SU-DHL-6 (cell line): ENCODE measurements around the gene CCDC106.
A peak's percentile ranks its signal among the peaks of the same experiment; 100 is the strongest.

Source experiments
- H2AFZ ChIP-seq: fragments of 200-600 bp; sonication (generic); 2 replicates; pipeline ENCODE4 v1.6.1; 2014; ENCODE audit warnings: low read depth, mild to moderate bottlenecking, moderate library complexity, mixed read lengths, antibody characterized with exemption, low read length; ENCODE audit not compliant: severe bottlenecking
- H3F3A ChIP-seq: fragments of 200-600 bp; shearing (Covaris generic); 2 replicates; pipeline ENCODE4 v1.6.0; 2016; ENCODE audit warnings: antibody characterized with exemption, mild to moderate bottlenecking; ENCODE audit not compliant: insufficient read depth
- H3K27ac ChIP-seq: fragments of 200-600 bp; sonication (generic); 2 replicates; pipeline ENCODE4 v1.5.1; 2016; ENCODE audit warnings: low read depth, mild to moderate bottlenecking, low read length, moderate library complexity, mixed read lengths
- H3K27me3 ChIP-seq: fragments of 200-600 bp; sonication (generic), shearing (Covaris generic); 2 replicates; pipeline ENCODE4 v1.6.0; 2014; ENCODE audit warnings: mild to moderate bottlenecking, low read length
- H3K36me3 ChIP-seq: fragments of 200-600 bp; sonication (generic); 2 replicates; pipeline ENCODE4 v1.6.1; 2014; ENCODE audit warnings: mild to moderate bottlenecking, low read length, mixed read lengths
- H3K4me2 ChIP-seq: fragments of 300-600, 200-600 bp; shearing (Covaris generic), sonication (generic); 2 replicates; pipeline ENCODE4 v1.6.0; 2014; ENCODE audit warnings: low read length, low read depth, mild to moderate bottlenecking; ENCODE audit not compliant: poor library complexity, severe bottlenecking
- H3K4me3 ChIP-seq: fragments of 200-600 bp; sonication (generic); 2 replicates; pipeline ENCODE4 v1.5.1; 2014; ENCODE audit warnings: antibody characterized with exemption, low read length, mild to moderate bottlenecking, mixed read lengths; ENCODE audit not compliant: insufficient read depth, poor library complexity, severe bottlenecking
- H3K79me2 ChIP-seq: fragments of 200-600 bp; sonication (generic); 2 replicates; pipeline ENCODE4 v1.6.1; 2014; ENCODE audit warnings: mild to moderate bottlenecking, low read length, moderate library complexity; ENCODE audit not compliant: insufficient read depth
- H3K9ac ChIP-seq: fragments of 200-600 bp; sonication (generic); 2 replicates; pipeline ENCODE4 v1.7.0; 2014; ENCODE audit warnings: mild to moderate bottlenecking, low read length
- H3K9me2 ChIP-seq: fragments of 200-600 bp; sonication (generic); replicated peaks from 2 replicates; pipeline ENCODE4 v1.6.1; 2014; ENCODE audit warnings: low read length; ENCODE audit not compliant: insufficient read depth
- H3K9me3 ChIP-seq: fragments of 200-600 bp; sonication (generic); 2 replicates; pipeline ENCODE4 v1.6.1; 2014; ENCODE audit warnings: low read length, mixed read lengths; ENCODE audit not compliant: insufficient read depth
- H4K20me1 ChIP-seq: fragments of 200-600 bp; sonication (generic); 2 replicates; pipeline ENCODE4 v1.6.1; 2014; ENCODE audit warnings: low read depth, mild to moderate bottlenecking, antibody characterized with exemption, low read length, moderate library complexity, mixed read lengths
- EZH2phosphoT487 ChIP-seq: fragments of 200-600 bp; sonication (generic), shearing (Covaris generic); conservative IDR thresholded peaks from 2 replicates; pipeline ENCODE4 v1.6.1; 2018; ENCODE audit warnings: mild to moderate bottlenecking, antibody characterized with exemption, low read length, moderate library complexity, mixed read lengths
- TF ChIP-seq, protein P1 (sequence below): fragments of 200-600 bp; sonication (generic); IDR thresholded peaks from one replicate; pipeline ENCODE4 v1.5.1; 2017; ENCODE audit warnings: antibody characterized with exemption, mild to moderate bottlenecking, low read length, moderate library complexity; ENCODE audit not compliant: insufficient read depth, poor library complexity, severe bottlenecking

CCDC106 gene

DNA sequence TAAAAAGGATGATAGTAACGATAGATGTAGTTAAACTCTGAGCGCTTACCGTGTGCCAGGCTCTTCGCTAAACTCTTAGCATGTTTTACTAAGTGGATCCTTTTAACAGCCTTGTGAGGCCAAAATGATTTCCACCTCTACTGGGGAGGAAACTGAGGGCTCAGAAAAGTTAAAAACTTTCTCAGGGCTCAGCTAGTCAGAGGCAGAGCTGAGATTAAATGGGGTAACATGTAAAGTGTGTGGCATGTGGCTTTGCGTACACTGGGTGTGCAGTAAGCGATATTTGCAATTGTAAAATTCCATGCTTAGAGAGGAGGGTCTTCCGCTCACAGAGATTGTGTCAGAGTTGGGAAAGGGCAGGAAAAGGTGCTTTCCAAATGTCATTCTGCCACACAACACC is 8.5 kb downstream of the CCDC106 start:
- no peaks in the 10 kb centered on the region for H3K9me3 ChIP-seq
- peak overlapping the region; percentile 93 for H3K9ac ChIP-seq
- TF ChIP-seq, protein P1, sequence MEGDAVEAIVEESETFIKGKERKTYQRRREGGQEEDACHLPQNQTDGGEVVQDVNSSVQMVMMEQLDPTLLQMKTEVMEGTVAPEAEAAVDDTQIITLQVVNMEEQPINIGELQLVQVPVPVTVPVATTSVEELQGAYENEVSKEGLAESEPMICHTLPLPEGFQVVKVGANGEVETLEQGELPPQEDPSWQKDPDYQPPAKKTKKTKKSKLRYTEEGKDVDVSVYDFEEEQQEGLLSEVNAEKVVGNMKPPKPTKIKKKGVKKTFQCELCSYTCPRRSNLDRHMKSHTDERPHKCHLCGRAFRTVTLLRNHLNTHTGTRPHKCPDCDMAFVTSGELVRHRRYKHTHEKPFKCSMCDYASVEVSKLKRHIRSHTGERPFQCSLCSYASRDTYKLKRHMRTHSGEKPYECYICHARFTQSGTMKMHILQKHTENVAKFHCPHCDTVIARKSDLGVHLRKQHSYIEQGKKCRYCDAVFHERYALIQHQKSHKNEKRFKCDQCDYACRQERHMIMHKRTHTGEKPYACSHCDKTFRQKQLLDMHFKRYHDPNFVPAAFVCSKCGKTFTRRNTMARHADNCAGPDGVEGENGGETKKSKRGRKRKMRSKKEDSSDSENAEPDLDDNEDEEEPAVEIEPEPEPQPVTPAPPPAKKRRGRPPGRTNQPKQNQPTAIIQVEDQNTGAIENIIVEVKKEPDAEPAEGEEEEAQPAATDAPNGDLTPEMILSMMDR, result no peak
- no peak for TF ChIP-seq EZH2phosphoT487
- peak overlapping the region; percentile 96 for H3K27ac ChIP-seq
- H2AFZ ChIP-seq, result no peak overlapping the region
- H3F3A ChIP-seq, result peaks cover 3% of the 10 kb centered on the region; the same call in 1 of the 2 replicates
- H4K20me1 ChIP-seq, result peaks cover 17% of the 10 kb centered on the region; the same call in 1 of the 2 replicates
- H3K4me3 ChIP-seq, result peak overlapping the region; percentile 89
- no peaks in the 10 kb centered on the region for H3K27me3 ChIP-seq
- peaks cover 63% of the 10 kb centered on the region for H3K79me2 ChIP-seq
- peak overlapping the region; percentile 94 for H3K4me2 ChIP-seq
- peaks cover 10% of the 10 kb centered on the region for H3K36me3 ChIP-seq
- H3K9me2 ChIP-seq, result no peaks in the 10 kb centered on the region

DNA sequence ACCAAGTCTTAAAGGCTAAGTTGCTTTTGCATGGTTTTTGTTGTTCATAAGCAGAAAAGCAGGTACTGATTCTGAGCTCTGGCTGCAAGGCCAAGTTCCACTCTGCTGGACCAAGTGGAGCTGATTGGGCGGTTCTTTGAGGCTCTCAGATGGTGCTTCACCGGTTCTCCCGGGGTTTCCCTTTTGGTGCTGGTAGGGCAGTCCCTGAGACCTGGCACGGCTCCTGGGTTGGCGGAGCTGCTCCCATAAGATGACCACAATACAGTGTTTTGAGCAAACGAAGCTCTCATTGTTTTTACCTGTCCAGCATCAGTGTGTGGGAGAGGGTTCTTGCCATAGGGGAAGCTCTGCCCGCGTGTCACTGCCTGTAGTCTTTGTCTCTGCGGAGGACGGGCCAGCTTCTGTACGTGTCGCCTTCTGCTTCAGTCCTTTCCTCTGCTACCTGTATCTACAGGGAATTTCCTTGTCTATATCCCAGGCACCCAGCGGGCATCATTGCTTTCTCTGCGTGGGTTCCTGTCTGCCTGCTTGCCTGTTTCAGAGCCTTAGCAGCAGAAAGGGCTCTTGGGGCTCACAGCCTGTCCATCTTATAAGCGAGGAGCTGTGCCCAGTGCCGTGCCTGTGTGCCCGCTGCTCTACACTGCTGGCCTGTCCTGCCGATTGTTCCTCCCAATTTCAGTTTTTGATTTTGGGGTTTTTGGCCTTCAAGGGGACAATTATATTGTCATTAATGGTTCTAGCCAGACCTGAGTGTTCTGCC is 9.2 kb downstream of the CCDC106 start:
- Histone ChIP-seq H3K79me2 (peaks cover 69% of the 10 kb centered on the region), H3K27ac (peak overlapping the region; percentile 96), H3K9me3 (no peaks in the 10 kb centered on the region), H3K9me2 (no peaks in the 10 kb centered on the region), H3K4me2 (peak overlapping the region; percentile 94), H3K27me3 (no peaks in the 10 kb centered on the region), H3K4me3 (peak overlapping the region; percentile 89), H3K36me3 (peaks cover 14% of the 10 kb centered on the region), H2AFZ (no peak overlapping the region), H3F3A (peaks cover 3% of the 10 kb centered on the region; the same call in 1 of the 2 replicates), H3K9ac (peak overlapping the region; percentile 93), H4K20me1 (peaks cover 20% of the 10 kb centered on the region; the same call in 1 of the 2 replicates)
- TF ChIP-seq EZH2phosphoT487, result no peak
- TF ChIP-seq, protein P1, result no peak

DNA sequence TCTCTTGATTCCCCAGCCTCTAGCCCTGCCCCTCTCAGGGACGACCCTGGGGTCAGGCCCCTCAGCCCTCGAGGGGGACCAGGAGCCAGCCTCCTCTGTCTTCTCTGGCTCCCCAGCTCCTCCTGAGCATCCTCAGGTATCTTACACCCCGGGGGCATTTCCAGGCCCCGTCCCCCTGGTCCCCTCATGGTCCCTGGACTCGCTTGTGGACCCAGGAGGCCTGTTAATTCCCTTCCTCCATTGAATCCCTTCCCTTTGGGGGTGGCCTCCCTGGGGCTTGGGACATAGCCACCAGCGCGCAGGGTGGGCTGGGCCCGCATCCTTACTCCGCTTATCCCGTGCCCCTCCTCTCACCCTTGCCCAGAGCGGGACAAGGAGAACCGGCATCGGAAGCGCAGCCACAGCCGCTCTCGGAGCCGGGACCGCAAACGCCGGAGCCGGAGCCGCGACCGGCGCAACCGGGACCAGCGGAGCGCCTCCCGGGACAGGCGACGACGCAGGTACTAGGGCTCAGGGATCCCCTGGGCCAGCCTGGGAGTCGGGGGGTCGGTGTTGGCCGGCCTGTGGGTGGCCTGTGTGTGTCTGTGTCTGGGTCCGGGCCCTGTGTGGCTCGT is 10.9 kb downstream of the CCDC106 start:
- Histone ChIP-seq H2AFZ (no peak overlapping the region), H3F3A (peaks cover 3% of the 10 kb centered on the region; the same call in 1 of the 2 replicates), H3K36me3 (peaks cover 19% of the 10 kb centered on the region), H3K9me3 (no peaks in the 10 kb centered on the region), H3K9me2 (no peaks in the 10 kb centered on the region), H3K79me2 (peaks cover 86% of the 10 kb centered on the region), H4K20me1 (peaks cover 25% of the 10 kb centered on the region; the same call in 1 of the 2 replicates), H3K4me3 (no peak overlapping the region), H3K4me2 (peak overlapping the region; percentile 94), H3K9ac (peak overlapping the region; percentile 93; the same call in 1 of the 2 replicates), H3K27me3 (no peaks in the 10 kb centered on the region), H3K27ac (no peak overlapping the region)
- TF ChIP-seq, protein P1, result no peak
- TF ChIP-seq EZH2phosphoT487, result no peak
